Mononuclear cell (primary cell): ENCODE data around the gene GART. TPM values are rescaled to one million over a fixed set of nuclear protein-coding genes. Genes with fewer than 3 reads are reported as not detected.

Experiments
- H3K27me3 ChIP-seq: 2 replicates; pipeline ENCODE4 v1.6.0; 2011; ENCODE audit warnings: low read length, control low read depth; ENCODE audit not compliant: insufficient read depth
- H3K4me1 ChIP-seq: 2 replicates; pipeline ENCODE4 v1.5.1; 2011; ENCODE audit warnings: mild to moderate bottlenecking, low read length, control low read depth; ENCODE audit not compliant: insufficient read depth
- H3K4me3 ChIP-seq: 2 replicates; pipeline ENCODE4 v1.5.1; 2011; ENCODE audit warnings: mild to moderate bottlenecking, low read length, moderate library complexity
- H3K9me3 ChIP-seq: 2 replicates; pipeline ENCODE4 v1.5.1; 2011; ENCODE audit warnings: low read depth, mild to moderate bottlenecking, control low read depth, low read length
- total RNA-seq: library from RNA; depleted of rRNA; stranded (reverse); fragments of >200 nt; gene quantifications from one replicate; pipeline ENCODE4 v1.2.3, GENCODE V29; 2012

The GART gene
- total RNA-seq, 1 donor: 25.5 TPM

DNA sequence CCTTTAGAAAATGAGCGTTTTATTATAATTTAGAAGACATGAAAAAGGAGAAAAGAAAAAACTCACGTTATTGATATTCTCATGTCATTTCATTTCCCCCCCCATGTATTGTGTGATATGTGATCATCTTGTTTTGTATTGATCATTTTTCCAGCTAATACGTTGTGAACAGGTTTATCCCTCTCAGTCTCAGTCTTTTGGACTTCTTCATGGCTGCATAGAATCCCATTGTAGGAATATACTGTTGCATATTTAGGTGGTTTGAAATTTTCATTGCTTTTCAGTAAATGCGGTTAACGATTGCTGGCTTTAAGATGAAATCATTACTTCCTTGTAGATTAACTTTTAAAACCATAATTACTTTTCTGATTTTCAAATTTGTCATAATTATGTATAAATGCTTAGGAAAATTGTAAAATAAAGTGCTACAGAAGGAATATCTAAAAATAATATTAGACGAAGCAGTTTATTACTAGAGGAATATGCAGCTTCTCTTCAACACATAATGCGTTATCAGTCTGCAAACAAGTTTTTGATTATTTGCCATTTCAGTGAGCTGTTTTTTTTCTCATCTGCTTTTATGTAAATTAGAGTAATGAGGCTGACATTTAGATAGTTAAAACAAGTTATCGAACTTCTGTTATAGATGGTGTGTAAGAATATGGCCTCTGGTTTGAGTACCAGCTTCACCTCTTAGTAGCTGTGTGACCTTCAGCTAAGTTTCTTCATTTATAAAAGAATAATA, 2.7 kb upstream of the GART start:
- H3K9me3 ChIP-seq: no peaks in the 10 kb centered on the region
- H3K27me3 ChIP-seq: no peaks in the 10 kb centered on the region
- peak overlapping the region; percentile 95 for H3K4me3 ChIP-seq
- H3K4me1 ChIP-seq: peaks cover 30% of the 10 kb centered on the region

DNA sequence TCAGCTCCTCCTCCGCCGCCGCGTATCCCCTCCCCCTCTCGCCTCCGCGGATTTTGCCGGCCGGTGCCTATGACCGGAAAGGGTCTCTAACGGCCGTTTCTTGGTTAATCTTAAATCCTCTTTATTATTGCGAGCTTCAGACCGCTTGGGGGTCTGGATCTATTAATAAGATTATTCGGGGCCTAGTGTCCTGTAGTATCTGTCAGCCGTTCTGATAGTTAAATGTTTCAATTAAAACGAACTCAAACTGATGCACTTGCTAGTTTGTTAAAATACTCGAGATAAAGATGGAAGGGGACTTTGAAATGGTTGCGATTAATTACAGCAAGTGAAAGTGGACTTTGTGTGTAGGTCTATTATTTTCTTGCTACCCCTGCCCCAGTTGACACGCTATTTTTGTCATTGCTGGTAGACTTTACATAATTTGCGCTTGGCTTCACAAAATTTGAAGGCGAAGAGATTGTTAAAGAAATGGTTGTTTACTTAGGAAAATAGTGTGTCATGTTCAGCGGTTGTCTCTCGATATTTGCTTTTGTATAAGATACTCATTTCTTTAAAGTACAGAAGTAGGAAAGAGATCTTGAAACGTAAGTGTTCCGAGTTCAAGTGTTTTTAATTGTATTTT, 1.7 kb upstream of the GART start:
- Histone ChIP-seq H3K9me3 (no peaks in the 10 kb centered on the region), H3K4me1 (peaks cover 30% of the 10 kb centered on the region), H3K4me3 (peak overlapping the region; percentile 95), H3K27me3 (no peaks in the 10 kb centered on the region)

DNA sequence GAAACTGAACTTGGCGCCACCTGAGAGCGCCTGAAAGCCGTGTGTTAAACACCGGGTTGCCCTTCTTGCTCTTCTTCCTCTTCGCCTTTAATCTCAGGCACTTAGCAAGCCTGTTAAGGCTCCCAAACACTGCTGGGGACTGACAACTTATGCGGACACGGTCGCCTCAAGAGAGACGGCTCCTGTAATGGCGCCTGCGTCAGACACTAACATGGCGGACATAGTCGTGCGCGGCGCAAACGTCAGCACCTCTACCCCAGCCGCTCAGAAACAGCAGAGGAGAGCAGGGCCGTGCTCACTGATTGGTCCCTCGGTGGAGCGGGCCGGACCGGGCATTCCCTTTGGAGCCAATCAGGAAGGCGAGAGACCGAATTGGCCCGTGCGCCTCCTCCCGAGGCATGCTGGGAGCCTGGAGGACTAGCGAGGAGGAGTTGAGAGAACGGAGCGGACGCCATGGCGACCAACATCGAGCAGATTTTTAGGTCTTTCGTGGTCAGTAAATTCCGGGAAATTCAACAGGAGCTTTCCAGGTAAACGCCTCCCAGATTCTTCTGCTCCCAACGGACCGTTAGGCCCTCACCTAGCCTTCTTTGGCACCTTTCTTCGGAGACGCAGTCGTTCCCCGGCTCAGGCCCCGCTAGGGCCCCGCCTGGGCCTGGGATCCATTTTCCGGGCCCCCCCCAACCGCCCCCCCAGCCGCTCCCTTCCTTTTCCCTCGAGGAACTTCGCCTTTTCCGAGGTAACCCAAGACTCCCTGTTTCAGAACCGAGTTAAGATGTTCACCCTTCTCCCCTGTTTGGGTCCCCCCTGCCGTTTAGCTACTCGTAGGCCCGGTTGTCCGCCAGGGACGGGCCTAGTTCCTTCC, 955 bp upstream of the GART start, which contains the start of gene SON:
Gene SON (plus strand): TSS at position 399 of the 865 bp plus-strand sequence. CDS start 55 bp downstream, at position 454.
- peak within 1 kb of the TSS; percentile 95 for H3K4me3 ChIP-seq
- peaks cover 30% of the 10 kb centered on the region for H3K4me1 ChIP-seq
- H3K9me3 ChIP-seq: no peaks in the 10 kb centered on the region
- H3K27me3 ChIP-seq: no peaks in the 10 kb centered on the region

- Histone ChIP-seq H3K9me3 (no peaks in the 10 kb centered on the region), H3K4me1 (peaks cover 26% of the 10 kb centered on the region), H3K27me3 (no peaks in the 10 kb centered on the region), H3K4me3 (peak overlapping the region; percentile 95)
These were observed 709 bp downstream of the GART start for GRCh38 chr21:33541105-33541711.

GRCh38 chr21:33540711-33541104, 1.2 kb downstream of the GART start:
- H3K4me3 ChIP-seq: no peak overlapping the region
- H3K27me3 ChIP-seq: no peaks in the 10 kb centered on the region
- H3K9me3 ChIP-seq: no peaks in the 10 kb centered on the region
- peaks cover 23% of the 10 kb centered on the region for H3K4me1 ChIP-seq

- Histone ChIP-seq H3K9me3 (no peaks in the 10 kb centered on the region), H3K4me3 (no peak overlapping the region), H3K4me1 (peaks cover 17% of the 10 kb centered on the region)
These were observed 2.3 kb downstream of the GART start for GRCh38 chr21:33539616-33540015.

DNA sequence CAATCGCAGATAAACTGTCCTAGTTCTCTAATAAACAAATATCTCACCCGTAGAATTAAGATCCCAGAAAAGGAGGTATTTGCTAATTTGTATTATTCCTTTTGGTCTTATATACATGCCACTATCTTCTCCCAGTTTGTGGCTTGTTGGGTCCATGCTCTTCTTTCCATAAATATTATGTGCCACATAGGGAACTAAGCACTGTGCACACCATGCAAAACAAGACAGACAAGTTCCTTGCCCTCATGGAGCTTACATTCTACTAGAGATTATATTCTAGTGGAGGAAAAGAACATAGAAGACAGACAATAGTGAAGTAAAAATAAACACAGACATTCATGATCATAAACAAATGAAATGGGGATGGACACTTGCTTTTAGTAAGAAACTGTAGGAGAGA, 4.7 kb downstream of the GART start:
- Histone ChIP-seq H3K4me3 (no peak overlapping the region), H3K9me3 (no peaks in the 10 kb centered on the region), H3K4me1 (peaks cover 17% of the 10 kb centered on the region)

More at GRCh38 chr21:33539616-33540015, 2.3 kb downstream of the GART start:
- no peaks in the 10 kb centered on the region for H3K27me3 ChIP-seq

GRCh38 chr21:33531007-33531406, 10.9 kb downstream of the GART start:
- Histone ChIP-seq H3K4me3 (no peak overlapping the region), H3K27me3 (no peaks in the 10 kb centered on the region), H3K9me3 (no peaks in the 10 kb centered on the region), H3K4me1 (peaks cover 8% of the 10 kb centered on the region)

More for the DNA sequence above, 4.7 kb downstream of the GART start:
- no peaks in the 10 kb centered on the region for H3K27me3 ChIP-seq

GRCh38 chr21:33522953-33523349, 19.0 kb downstream of the GART start:
- H3K4me3 ChIP-seq: no peak overlapping the region
- H3K27me3 ChIP-seq: no peaks in the 10 kb centered on the region
- H3K4me1 ChIP-seq: peaks cover 8% of the 10 kb centered on the region
- H3K9me3 ChIP-seq: no peaks in the 10 kb centered on the region

DNA sequence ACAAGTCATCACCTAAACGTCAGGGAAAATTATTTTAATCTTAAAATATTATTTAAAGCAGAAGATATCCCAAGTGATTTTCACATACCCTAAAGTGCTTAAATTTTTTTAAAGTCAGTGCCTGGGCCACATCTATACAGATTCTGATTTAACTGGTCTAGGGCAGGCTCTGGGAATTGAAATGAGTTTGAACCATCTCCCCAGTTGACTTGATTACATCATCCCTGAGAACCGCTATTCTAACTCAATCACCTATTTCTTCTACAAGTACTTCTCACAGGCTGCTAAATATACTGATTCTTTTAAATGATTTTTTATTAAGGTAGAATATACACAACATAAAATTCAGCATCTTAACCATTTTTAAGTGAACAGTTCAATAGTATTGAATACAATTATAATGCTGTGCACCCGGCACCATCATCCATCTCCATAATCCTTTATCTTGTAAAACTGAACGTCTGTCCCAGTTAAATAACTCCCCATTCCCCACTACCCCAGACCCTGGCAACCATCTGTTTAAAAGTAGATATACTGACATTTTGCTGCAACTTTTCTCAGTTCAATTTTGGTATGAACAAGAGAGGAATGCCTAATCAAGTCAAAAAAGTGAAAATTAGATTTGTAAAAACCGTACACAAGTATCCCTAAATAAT, 19.5 kb downstream of the GART start:
- Histone ChIP-seq H3K27me3 (no peaks in the 10 kb centered on the region), H3K9me3 (no peaks in the 10 kb centered on the region), H3K4me1 (peaks cover 8% of the 10 kb centered on the region)

DNA sequence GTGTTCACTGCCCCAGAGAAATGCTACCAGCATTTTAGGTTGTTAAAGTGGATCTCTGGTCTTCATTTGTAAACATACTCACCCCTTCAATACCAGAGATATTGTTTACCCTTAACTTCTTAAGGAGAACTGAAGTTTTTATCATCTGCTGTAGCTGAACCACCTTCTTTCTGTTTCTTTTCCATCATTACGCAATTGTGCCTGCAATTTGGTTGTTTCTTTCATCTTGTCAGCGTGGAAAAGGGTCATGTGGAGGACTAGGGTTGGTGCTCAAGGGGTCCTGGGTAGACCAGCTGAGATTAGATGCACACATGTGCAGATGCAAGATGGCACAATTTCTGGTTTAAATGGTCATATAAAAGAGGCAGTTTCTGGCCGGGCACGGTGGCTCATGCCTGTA, 23.0 kb downstream of the GART start:
- Histone ChIP-seq H3K4me1 (no peaks in the 10 kb centered on the region), H3K4me3 (no peak overlapping the region), H3K9me3 (no peaks in the 10 kb centered on the region), H3K27me3 (no peaks in the 10 kb centered on the region)

More for the DNA sequence above, 19.5 kb downstream of the GART start:
- no peak overlapping the region for H3K4me3 ChIP-seq

- Histone ChIP-seq H3K9me3 (no peaks in the 10 kb centered on the region), H3K27me3 (no peaks in the 10 kb centered on the region), H3K4me1 (no peaks in the 10 kb centered on the region), H3K4me3 (no peak overlapping the region)
These were observed 27.7 kb downstream of the GART start for GRCh38 chr21:33514229-33514628.

DNA sequence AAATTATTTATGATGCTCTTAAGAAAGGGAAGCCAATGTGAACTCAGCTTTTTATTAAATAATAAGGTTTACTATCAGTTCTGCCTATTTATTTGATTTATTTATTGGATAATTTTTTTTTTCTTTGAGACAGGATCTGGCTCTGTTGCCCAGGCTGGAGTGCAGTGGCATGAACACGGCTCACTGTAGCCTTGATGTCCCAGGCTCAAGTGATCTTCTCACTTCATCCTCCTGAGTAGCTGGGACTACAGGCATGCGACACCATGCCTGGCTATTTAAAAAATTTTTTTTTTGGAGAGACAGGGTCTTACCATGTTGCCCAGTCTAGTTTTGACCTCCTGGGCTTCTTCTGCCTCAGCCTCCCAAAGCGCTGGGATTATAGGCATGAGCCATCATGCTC, 29.4 kb downstream of the GART start:
- Histone ChIP-seq H3K27me3 (no peaks in the 10 kb centered on the region), H3K9me3 (no peaks in the 10 kb centered on the region), H3K4me3 (no peak overlapping the region), H3K4me1 (no peaks in the 10 kb centered on the region)

- Histone ChIP-seq H3K27me3 (no peaks in the 10 kb centered on the region), H3K4me1 (no peaks in the 10 kb centered on the region), H3K9me3 (no peaks in the 10 kb centered on the region), H3K4me3 (no peak overlapping the region)
These were observed 30.3 kb downstream of the GART start for GRCh38 chr21:33511639-33512038.
